Measurements from ENCODE around the gene GGN.

DNA sequence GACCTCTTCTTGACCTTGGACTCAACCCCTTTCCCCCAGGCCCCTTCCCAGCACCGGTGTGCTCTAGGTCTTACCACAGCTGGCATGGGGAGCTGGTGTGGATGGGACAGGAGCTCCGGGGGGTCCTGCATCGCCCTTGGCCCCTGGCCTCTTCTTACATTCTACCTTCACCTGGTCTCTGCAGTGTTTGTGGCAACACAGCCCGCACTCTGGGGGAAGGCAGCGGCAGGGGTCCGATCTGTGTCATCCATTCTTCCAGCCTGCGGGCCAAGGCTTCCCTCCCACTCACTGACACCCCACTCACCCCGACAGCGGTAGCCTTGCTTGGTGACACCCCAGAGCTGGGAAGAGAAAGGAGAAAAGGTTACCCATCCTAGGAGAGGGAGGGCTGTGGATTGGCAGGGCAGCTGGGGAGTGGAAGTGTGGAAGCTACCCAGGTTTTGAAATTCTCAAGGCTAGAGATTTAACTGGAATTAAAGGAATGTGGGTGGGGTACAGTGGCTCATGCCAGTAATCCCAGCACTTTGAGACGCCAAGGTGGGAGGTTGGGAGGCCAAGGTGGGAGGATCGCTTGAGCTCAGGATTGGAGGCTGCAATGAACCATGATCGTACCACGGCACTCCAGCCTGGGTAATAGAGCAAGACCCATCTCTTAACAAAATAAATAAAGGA, 23.3 kb upstream of the GGN start:
- TF ChIP-seq, protein P1, sequence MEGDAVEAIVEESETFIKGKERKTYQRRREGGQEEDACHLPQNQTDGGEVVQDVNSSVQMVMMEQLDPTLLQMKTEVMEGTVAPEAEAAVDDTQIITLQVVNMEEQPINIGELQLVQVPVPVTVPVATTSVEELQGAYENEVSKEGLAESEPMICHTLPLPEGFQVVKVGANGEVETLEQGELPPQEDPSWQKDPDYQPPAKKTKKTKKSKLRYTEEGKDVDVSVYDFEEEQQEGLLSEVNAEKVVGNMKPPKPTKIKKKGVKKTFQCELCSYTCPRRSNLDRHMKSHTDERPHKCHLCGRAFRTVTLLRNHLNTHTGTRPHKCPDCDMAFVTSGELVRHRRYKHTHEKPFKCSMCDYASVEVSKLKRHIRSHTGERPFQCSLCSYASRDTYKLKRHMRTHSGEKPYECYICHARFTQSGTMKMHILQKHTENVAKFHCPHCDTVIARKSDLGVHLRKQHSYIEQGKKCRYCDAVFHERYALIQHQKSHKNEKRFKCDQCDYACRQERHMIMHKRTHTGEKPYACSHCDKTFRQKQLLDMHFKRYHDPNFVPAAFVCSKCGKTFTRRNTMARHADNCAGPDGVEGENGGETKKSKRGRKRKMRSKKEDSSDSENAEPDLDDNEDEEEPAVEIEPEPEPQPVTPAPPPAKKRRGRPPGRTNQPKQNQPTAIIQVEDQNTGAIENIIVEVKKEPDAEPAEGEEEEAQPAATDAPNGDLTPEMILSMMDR (IDR thresholded peaks at IDR 0.05), result no peak
- no peak for TF ChIP-seq POLR2A (IDR thresholded peaks at IDR 0.05; ENCODE audit: low read depth)

Measured in esophagus muscularis mucosa (tissue), 3 donors.